IPS-11a (cell line): Measurements from ENCODE around the gene KCNK16.
A peak's percentile ranks its signal among the peaks of the same experiment; 100 is the strongest.

Experiments used
- H3K4me3 ChIP-seq: one replicate; pipeline ENCODE4 v1.5.1; 2013; ENCODE audit warnings: low read depth, low read length, control low read depth

KCNK16 gene

GRCh38 chr6:39342692-39343395 lies 20.3 kb upstream of the KCNK16 start:
- no peak overlapping the region for H3K4me3 ChIP-seq

GRCh38 chr6:39341937-39342336 lies 19.4 kb upstream of the KCNK16 start:
- H3K4me3 ChIP-seq: no peak overlapping the region

GRCh38 chr6:39341352-39341751 lies 18.9 kb upstream of the KCNK16 start:
- no peak overlapping the region for H3K4me3 ChIP-seq

GRCh38 chr6:39339868-39340550 lies 17.5 kb upstream of the KCNK16 start:
- no peak overlapping the region for H3K4me3 ChIP-seq

- H3K4me3 ChIP-seq: no peak overlapping the region
Measured at GRCh38 chr6:39339096-39339867, 16.8 kb upstream of the KCNK16 start.

GRCh38 chr6:39338397-39338796 lies 15.9 kb upstream of the KCNK16 start:
- no peak overlapping the region for H3K4me3 ChIP-seq

GRCh38 chr6:39335780-39336545 lies 13.5 kb upstream of the KCNK16 start:
- H3K4me3 ChIP-seq: no peak overlapping the region

GRCh38 chr6:39333644-39334438 lies 11.3 kb upstream of the KCNK16 start:
- H3K4me3 ChIP-seq: no peak overlapping the region

GRCh38 chr6:39330476-39330875 lies 8.0 kb upstream of the KCNK16 start:
- no peak overlapping the region for H3K4me3 ChIP-seq

GRCh38 chr6:39330057-39330456 lies 7.6 kb upstream of the KCNK16 start:
- no peak overlapping the region for H3K4me3 ChIP-seq

- H3K4me3 ChIP-seq: no peak overlapping the region
Measured at GRCh38 chr6:39328066-39328465, 5.6 kb upstream of the KCNK16 start.

GRCh38 chr6:39327507-39327906 lies 5.0 kb upstream of the KCNK16 start:
- H3K4me3 ChIP-seq: no peak overlapping the region

GRCh38 chr6:39321761-39322160 lies 741 bp downstream of the KCNK16 start:
- H3K4me3 ChIP-seq: no peak overlapping the region

GRCh38 chr6:39320363-39320984 lies 2.0 kb downstream of the KCNK16 start:
- H3K4me3 ChIP-seq: no peak overlapping the region

GRCh38 chr6:39319621-39320362 lies 2.7 kb downstream of the KCNK16 start:
- no peak overlapping the region for H3K4me3 ChIP-seq

GRCh38 chr6:39317256-39317655 lies 5.2 kb downstream of the KCNK16 start:
- H3K4me3 ChIP-seq: no peak overlapping the region

GRCh38 chr6:39314273-39314795 lies 8.2 kb downstream of the KCNK16 start, which contains the start of gene KCNK17:
Gene KCNK17 (minus strand): TSS chr6:39314419. CDS start chr6:39314320, 99 bp downstream.
- H3K4me3 ChIP-seq: peak within 1 kb of the TSS; percentile 39

GRCh38 chr6:39313526-39314272 lies 8.8 kb downstream of the KCNK16 start:
- H3K4me3 ChIP-seq: peak overlapping the region; percentile 39
